NCI-H128 (cell line): ENCODE results near the gene ALG8.
A peak's percentile ranks its signal among the peaks of the same experiment; 100 is the strongest.

Source experiments
- DNase-seq: peaks from one replicate; lab custom pipeline; 2025; ENCODE audit not compliant: unreplicated experiment; lab: John Stamatoyannopoulos, UW

Gene ALG8

GRCh38 chr11:78160557-78160956, 21.1 kb upstream of the ALG8 start:
- no peak for DNase-seq

- DNase-seq: no peak
Observed at GRCh38 chr11:78158987-78159652, 19.7 kb upstream of the ALG8 start.

DNA sequence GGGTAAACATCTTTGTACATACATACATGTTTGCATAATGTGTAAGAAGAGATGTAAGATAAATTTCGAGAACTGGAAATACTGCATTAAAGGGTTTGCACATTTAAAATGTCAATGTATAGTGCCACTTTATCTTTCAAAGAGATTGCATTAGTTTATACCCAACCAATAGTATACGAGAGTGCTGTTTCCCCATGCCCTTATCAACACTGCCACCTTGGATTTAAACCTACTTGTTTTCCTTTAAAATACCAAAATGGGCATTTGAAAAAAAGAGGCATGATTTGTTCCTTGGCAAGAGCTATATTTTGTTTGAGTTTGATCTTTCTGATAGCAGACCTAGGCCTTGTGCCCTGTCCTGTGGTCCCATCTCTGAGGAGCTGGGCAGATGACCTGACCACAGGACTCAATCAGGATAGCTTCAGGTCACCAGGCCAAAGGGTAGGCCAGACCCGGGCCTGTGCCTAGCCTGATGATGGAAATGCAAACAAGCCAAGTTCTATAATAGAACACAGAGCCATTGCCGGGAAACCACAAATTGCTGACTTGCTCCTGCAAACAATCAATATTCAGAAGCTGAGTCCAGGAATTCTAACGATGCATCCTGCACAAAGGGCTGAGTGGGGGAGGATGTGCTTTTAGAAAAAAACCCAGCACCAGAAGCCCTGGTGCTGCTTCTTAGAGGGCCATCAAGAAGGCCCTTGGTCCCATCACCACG, 16.9 kb upstream of the ALG8 start:
- no peak for DNase-seq

- DNase-seq: no peak
Observed at GRCh38 chr11:78151804-78152203, 12.4 kb upstream of the ALG8 start.

DNA sequence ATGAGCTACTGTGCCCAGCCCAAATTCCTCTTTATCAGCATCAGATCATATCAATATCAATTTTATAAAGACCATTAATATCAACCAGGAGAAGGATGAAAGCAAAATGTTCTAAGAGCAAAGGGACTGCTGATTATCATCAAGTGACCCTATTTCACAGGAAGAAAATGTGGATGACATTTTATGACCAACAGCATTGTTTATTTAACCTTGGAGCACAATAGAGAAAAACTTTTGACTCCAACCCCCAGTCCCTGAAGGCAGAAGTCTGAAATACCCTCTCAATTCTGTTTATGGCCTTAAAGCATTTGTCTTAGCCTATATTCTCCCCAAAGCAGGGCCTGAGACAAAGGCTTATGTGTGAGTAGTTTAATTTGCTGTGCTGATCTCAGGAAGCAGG, 11.3 kb upstream of the ALG8 start:
- DNase-seq: no peak

DNA sequence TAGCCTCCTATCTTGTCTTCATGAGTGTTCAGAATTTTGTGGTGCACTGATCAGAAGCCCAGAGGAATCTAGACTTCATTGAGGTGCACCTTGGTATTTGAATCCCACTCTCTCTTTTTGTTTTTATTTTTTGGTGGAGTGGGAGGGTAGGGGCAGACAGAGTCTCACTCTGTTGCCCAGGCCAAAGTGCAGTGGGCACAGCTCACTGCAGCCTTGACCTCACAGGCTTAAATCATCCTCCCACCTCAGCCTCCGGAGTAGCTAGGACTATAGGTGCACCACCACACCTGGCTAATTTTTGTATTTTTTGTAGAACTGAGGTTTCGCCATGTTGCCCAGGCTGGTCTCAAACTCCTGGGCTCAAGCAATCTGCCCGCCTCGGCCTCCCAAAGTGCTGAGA, 10.9 kb upstream of the ALG8 start:
- no peak for DNase-seq

DNA sequence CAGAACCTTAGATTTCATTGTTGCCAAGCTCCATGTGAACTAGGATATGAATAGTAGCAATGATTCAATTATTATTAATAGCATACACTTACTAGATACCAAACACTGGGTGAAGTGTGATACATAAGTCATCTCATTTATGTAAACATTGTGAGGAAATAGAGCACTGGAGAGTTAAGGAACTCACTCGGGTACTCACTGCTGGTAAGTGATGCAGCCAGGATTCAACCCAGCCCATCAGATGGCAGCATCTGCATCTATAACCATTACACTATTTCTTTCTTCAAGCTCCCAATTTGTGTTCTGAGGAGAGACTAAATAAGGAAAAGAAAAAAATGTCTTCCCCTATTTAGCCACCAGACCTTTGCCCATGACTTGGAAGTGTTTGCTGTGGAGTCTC, 10.2 kb upstream of the ALG8 start:
- DNase-seq: no peak

DNA sequence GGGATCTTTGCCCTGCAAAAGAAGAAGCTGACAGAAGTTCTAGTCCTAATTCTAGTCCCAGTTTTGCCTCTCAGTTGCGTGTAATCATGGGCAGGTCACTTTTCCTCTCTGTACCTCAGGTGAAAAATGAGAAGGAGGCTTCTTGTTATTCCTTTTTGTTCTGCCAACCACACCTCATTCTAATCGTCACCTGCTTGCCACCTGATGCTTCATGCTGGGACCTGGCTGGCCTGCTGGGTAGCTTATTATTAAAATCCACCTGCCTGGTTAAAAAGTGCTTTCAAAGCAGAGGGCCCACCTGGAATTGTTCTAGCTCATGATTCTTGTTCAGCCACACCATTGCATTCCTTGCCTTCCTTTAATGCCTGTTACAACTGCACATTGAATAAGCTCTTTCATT, 8.4 kb upstream of the ALG8 start:
- DNase-seq: peak; percentile 91

DNA sequence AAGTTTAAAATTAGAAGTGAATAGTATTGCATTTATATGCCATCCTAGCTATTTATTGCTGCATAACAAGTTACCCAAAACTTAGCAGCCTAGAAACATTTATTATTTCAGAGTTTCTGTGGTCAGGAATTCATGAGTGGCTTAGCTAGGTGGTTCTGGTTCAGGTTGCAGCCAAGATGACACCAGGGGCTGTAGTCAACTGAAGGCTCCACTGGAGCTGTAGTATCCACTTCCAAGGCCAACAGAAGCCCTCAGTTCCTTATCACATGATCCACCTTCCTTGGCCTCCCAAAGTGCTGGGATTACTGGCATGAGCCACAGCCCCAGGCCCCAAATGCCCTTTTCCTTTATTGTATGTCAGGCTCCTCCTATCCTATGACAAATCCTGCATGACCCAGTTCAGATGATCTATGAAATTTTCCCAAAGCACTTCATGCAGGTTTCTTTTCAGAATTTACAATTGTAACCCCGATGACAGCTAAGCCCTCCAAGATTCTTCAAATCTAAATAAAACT, 6.1 kb upstream of the ALG8 start:
- no peak for DNase-seq

- DNase-seq: no peak
Observed at GRCh38 chr11:78140392-78141077, 1.1 kb upstream of the ALG8 start.

- no peak for DNase-seq
Observed at GRCh38 chr11:78138694-78139421, 568 bp downstream of the ALG8 start.

- no peak for DNase-seq
Observed at GRCh38 chr11:78138291-78138690, 1.1 kb downstream of the ALG8 start.

- DNase-seq: no peak
Observed at GRCh38 chr11:78132475-78132874, 7.0 kb downstream of the ALG8 start.

GRCh38 chr11:78131956-78132355, 7.5 kb downstream of the ALG8 start:
- no peak for DNase-seq

- no peak for DNase-seq
Observed at GRCh38 chr11:78127403-78127802, 12.0 kb downstream of the ALG8 start.

DNA sequence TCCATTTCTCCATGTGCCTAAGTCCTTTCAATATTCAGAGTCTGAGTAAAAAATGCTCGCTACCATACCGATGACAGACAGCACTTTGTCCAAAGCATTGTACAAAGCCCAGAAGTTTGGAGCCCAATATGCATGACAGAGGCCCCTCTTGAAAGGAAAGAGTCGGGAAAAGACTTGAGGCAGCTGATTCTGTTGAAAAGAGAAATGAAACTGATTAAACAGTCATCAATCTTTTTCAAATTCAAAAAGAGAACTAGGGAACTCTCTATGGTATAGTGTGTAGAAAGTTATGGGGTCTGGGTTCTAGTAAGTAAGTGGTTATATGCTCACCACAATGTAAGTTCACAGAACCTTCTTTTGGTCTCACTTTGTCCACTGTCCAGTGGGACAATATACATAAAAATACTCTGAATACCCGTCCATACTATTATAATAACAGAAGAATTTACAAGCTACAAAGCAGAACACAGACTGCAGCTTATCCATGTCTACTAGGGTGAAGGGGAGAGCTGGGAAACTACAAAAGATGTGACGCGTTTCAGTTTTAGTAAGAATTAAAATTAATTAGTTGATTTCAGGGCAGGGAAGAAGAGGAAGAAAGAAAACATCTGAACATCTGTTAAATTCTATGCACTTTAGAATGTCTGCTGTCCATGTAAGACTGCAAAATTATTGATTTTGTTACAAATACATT, 26.7 kb downstream of the ALG8 start:
- no peak for DNase-seq

GRCh38 chr11:78111298-78111697, 28.1 kb downstream of the ALG8 start:
- no peak for DNase-seq

DNA sequence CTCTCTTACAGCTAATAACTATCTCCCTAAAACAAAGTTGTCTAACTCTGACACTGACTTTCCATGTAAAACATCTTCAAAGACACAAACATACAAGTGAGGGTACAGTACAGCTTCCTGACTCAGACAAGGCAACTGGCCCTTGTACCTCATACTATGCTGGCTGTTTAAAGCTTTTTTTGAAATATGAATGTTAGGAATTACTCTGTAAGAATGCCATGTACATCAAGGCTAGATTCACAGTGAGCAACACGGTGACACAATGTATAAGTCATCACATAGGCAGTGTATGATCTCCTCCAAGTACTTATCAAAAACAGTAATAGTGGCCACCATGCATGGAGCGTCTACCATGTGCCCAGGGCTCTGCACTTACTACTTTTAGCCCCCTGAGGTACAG, 28.6 kb downstream of the ALG8 start:
- no peak for DNase-seq

DNA sequence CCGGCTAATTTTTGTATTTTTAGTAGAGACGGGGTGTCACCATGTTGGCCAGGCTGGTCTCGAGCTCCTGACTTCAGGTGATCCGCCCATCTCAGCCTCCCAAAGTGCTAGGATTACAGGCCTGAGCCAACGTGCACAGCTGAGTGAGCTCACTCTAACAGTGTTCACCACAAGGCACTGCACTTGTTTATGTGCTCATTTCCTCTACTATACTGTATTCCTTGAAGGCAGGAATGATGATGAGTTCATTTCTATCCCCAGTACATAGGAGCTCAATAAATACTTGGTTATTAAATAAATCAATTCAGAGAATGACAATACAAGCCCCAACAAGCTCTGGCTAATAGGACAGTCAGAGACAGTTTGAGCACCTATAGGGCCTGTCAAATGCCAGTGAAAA, 29.1 kb downstream of the ALG8 start:
- DNase-seq: no peak

DNA sequence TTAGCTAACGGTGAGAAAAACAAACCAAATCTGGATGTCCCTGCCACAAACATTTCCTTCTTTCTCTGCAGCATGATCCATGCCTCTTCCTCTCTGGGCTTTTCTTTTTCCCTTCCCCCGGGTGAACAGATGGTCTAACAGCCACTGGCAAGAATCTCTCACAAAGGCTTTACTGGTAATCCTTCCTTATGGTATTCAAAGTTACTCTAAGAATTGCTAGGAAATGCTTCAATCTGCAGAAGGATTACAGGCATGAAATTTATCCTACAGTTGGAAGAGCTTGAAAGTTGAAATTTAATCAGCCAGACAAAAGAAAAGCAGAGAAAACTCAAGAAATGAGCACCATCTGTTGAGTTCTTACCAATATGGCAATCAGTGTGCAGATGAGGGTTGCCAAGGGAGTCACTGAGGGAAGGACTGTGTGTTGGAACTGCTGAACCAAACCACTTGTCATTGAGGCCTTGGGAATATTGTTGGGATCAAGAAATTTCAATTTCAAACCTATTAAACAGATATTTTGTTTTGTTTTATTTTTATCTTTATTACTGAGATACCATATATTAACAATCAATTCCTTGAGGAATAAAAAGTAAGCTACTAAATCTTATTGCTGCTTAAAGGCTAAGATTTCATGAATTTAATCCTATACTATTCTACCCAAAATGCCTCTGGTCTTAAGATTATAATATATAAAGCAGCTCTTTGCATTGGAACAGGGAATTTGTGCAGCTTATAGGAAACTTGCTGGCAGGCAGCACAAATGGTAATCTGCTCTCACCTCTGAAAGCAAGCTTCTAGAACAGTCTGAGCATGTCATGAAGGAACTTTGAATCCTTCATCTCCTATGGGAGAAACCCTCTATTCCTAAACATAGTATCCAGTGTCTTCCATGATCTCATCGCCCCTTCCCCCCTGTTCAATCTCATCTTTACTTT, 30.1 kb downstream of the ALG8 start:
- DNase-seq: no peak
